GM10266 (cell line): Measurements from ENCODE around the gene FOXA3.

Experiments used
- DNase-seq: peaks from one replicate; pipeline ENCODE4 v3.0.0; 2012; ENCODE audit errors: extremely low spot score
- TF ChIP-seq, protein P1 (sequence below): IDR thresholded peaks from 2 replicates; pipeline ENCODE4 v1.5.1; 2012; ENCODE audit warnings: mild to moderate bottlenecking, low read depth; ENCODE audit not compliant: control insufficient read depth, insufficient read depth; ENCODE audit errors: missing control alignments

FOXA3 gene

DNA sequence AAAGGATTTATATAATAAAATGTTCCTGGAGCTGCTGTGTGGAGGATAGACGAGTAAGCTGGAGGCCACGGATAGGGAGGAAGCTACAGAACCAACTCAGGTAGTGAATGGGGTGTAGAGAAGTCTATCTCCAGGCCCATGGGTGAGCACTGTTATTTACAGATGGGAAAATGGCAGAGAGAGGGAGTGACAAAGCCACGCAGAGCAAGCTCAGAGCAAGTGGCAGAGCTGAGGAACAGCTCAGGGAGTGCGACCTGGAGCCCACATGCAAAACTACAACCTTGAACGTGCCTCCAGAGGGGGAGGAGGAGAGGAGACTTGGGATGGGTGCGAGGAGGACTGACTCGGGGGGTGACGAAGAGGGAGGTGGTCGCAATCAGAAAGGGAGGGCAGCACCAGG lies 35.6 kb upstream of the FOXA3 start:
- DNase-seq = no peak
- TF ChIP-seq, protein P1, sequence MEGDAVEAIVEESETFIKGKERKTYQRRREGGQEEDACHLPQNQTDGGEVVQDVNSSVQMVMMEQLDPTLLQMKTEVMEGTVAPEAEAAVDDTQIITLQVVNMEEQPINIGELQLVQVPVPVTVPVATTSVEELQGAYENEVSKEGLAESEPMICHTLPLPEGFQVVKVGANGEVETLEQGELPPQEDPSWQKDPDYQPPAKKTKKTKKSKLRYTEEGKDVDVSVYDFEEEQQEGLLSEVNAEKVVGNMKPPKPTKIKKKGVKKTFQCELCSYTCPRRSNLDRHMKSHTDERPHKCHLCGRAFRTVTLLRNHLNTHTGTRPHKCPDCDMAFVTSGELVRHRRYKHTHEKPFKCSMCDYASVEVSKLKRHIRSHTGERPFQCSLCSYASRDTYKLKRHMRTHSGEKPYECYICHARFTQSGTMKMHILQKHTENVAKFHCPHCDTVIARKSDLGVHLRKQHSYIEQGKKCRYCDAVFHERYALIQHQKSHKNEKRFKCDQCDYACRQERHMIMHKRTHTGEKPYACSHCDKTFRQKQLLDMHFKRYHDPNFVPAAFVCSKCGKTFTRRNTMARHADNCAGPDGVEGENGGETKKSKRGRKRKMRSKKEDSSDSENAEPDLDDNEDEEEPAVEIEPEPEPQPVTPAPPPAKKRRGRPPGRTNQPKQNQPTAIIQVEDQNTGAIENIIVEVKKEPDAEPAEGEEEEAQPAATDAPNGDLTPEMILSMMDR = no peak

DNA sequence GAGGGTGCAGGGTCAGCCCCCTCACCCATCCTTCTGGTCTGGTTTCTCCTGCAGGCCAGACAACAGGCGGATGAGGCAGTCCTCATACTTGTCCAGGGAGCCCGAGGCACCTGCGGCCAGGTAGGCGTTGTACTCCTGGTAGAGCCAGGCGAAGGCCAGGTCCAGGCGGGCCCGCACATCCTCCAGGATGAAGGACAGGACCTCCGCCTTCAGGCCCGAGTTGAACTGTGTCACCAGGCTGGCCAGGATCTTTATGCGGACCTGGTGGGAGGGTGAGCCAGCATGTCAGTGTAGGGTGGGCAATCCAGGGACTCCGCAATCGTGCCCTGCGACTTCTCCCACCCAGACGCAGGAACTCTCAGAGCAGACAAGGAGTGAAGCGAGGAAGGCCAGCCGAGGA lies 35.2 kb upstream of the FOXA3 start:
- TF ChIP-seq, protein P1 = no peak
- no peak for DNase-seq

DNA sequence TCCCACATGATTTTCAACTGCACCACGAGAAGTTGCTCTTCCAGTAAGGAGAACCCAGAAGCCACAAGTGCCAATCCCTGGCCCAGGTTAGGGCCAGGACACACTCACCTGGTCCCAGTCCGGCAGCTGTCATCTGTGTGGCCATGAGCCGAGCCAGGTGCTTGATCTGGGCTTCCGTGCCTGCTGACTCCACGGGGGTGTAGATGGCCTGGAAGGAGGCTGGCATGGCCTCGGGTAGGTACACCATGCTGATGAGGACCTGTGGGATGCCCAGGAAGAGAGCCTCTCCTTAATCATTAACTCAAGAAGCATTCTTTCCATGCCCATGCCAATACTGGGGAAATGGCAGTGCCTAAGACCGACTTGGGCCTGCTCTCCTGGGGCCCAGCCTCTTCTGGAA lies 29.2 kb upstream of the FOXA3 start:
- TF ChIP-seq, protein P1 = no peak

GRCh38 chr19:45842198-45842597 lies 21.9 kb upstream of the FOXA3 start:
- TF ChIP-seq, protein P1 = no peak
- DNase-seq = no peak

More for the DNA sequence above, 29.2 kb upstream of the FOXA3 start:
- no peak for DNase-seq

GRCh38 chr19:45847663-45848062 lies 16.5 kb upstream of the FOXA3 start:
- DNase-seq = no peak
- TF ChIP-seq, protein P1 = no peak

- no peak for DNase-seq
These were observed 15.2 kb upstream of the FOXA3 start for GRCh38 chr19:45848922-45849321.

DNA sequence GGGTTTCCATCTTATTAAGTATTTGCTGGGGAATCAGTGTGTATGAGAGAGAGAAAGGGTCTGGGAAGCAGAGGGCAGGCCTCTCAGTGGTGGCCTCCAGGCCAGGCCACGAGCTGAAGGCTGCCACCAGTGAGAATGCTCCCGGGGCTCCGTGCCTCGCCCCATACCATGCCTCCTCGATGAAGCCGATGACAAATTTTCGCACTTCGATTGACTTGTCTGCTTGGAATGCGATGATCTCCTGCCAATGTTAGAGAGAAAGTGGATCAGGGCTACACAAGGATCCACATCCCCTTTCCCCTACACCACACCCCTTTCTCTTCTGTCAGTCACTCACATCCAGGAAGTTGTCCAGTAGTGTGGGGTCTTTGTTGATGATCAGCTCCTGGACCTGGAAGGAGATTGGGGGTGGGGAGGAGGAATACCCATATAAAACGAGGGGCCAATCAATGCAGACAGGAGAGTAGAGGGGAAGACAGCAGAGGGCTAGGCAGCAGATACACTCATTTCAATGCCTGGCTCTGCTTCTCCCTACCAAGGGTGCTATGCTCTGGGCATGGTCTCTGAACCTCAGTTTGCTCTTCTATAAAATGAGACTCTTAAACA lies 11.9 kb upstream of the FOXA3 start:
- TF ChIP-seq, protein P1 = no peak
- DNase-seq = no peak

More at GRCh38 chr19:45848922-45849321, 15.2 kb upstream of the FOXA3 start:
- TF ChIP-seq, protein P1 = no peak
